ENCODE results near the gene SOX18.

The SOX18 gene

GRCh38 chr20:64080813-64081623, 31.6 kb upstream of the SOX18 start:
- Histone ChIP-seq H3K27me3 (ENCODE audit: insufficient read depth, insufficient read length) (peaks cover 56% of the 10 kb centered on the region), H3K4me3 (ENCODE audit: insufficient read length, low read depth) (peak overlapping the region; percentile 70), H3K9ac (ENCODE audit: insufficient read length, low read depth) (peak overlapping the region; percentile 21), H3K4me1 (ENCODE audit: insufficient read depth, insufficient read length) (peaks cover 33% of the 10 kb centered on the region), H3K9me3 (ENCODE audit: insufficient read depth, low read length) (no peaks in the 10 kb centered on the region), H3K36me3 (ENCODE audit: insufficient read depth, insufficient read length, low read length) (peaks cover 11% of the 10 kb centered on the region)
- TF ChIP-seq SUZ12 (IDR thresholded peaks at IDR 0.05; ENCODE audit: extremely low read depth, insufficient read depth, insufficient read length) (no peak), ZNF274 (IDR thresholded peaks at IDR 0.05; ENCODE audit: low read depth, low read length) (no peak), YY1 (IDR thresholded peaks at IDR 0.05; ENCODE audit: insufficient read depth, insufficient read length) (no peak)
- no peak for DNase-seq (ENCODE audit: low read depth, low spot score)

GRCh38 chr20:64080013-64080812, 30.8 kb upstream of the SOX18 start, which contains the start of gene OPRL1:
Gene OPRL1 (plus strand): TSS chr20:64080082. CDS start chr20:64092721, 12,639 bp downstream.
- Histone ChIP-seq H3K27me3 (ENCODE audit: insufficient read depth, insufficient read length) (peaks cover 48% of the 10 kb centered on the region), H3K36me3 (ENCODE audit: insufficient read depth, insufficient read length, low read length) (peaks cover 13% of the 10 kb centered on the region), H3K4me1 (ENCODE audit: insufficient read depth, insufficient read length) (peaks cover 33% of the 10 kb centered on the region), H3K9ac (ENCODE audit: insufficient read length, low read depth) (peak within 1 kb of the TSS; percentile 92), H3K9me3 (ENCODE audit: insufficient read depth, low read length) (no peaks in the 10 kb centered on the region), H3K4me3 (ENCODE audit: insufficient read length, low read depth) (peak within 1 kb of the TSS; percentile 70)
- TF ChIP-seq YY1 (IDR thresholded peaks at IDR 0.05; ENCODE audit: insufficient read depth, insufficient read length) (no peak), ZNF274 (IDR thresholded peaks at IDR 0.05; ENCODE audit: low read depth, low read length) (no peak), SUZ12 (IDR thresholded peaks at IDR 0.05; ENCODE audit: extremely low read depth, insufficient read depth, insufficient read length) (no peak)
- DNase-seq (ENCODE audit: low read depth, low spot score) = no peak

GRCh38 chr20:64079273-64080012, 30.0 kb upstream of the SOX18 start, which contains the start of gene RGS19:
Gene RGS19 (minus strand): TSS chr20:64079518. CDS start chr20:64076886, 2,632 bp downstream.
- Histone ChIP-seq H3K4me1 (ENCODE audit: insufficient read depth, insufficient read length) (peaks cover 28% of the 10 kb centered on the region), H3K9me3 (ENCODE audit: insufficient read depth, low read length) (no peaks in the 10 kb centered on the region), H3K9ac (ENCODE audit: insufficient read length, low read depth) (peak within 1 kb of the TSS; percentile 92), H3K27me3 (ENCODE audit: insufficient read depth, insufficient read length) (peaks cover 41% of the 10 kb centered on the region), H3K4me3 (ENCODE audit: insufficient read length, low read depth) (peak within 1 kb of the TSS; percentile 70), H3K36me3 (ENCODE audit: insufficient read depth, insufficient read length, low read length) (peaks cover 21% of the 10 kb centered on the region)
- DNase-seq (ENCODE audit: low read depth, low spot score) = peak; percentile 63
- TF ChIP-seq SUZ12 (IDR thresholded peaks at IDR 0.05; ENCODE audit: extremely low read depth, insufficient read depth, insufficient read length) = no peak
- TF ChIP-seq ZNF274 (IDR thresholded peaks at IDR 0.05; ENCODE audit: low read depth, low read length) = no peak
- no peak for TF ChIP-seq YY1 (IDR thresholded peaks at IDR 0.05; ENCODE audit: insufficient read depth, insufficient read length)

- TF ChIP-seq YY1 (IDR thresholded peaks at IDR 0.05; ENCODE audit: insufficient read depth, insufficient read length) = no peak
- no peak for TF ChIP-seq SUZ12 (IDR thresholded peaks at IDR 0.05; ENCODE audit: extremely low read depth, insufficient read depth, insufficient read length)
- TF ChIP-seq ZNF274 (IDR thresholded peaks at IDR 0.05; ENCODE audit: low read depth, low read length) = no peak
Observed at GRCh38 chr20:64078934-64079272, 29.5 kb upstream of the SOX18 start.

DNA sequence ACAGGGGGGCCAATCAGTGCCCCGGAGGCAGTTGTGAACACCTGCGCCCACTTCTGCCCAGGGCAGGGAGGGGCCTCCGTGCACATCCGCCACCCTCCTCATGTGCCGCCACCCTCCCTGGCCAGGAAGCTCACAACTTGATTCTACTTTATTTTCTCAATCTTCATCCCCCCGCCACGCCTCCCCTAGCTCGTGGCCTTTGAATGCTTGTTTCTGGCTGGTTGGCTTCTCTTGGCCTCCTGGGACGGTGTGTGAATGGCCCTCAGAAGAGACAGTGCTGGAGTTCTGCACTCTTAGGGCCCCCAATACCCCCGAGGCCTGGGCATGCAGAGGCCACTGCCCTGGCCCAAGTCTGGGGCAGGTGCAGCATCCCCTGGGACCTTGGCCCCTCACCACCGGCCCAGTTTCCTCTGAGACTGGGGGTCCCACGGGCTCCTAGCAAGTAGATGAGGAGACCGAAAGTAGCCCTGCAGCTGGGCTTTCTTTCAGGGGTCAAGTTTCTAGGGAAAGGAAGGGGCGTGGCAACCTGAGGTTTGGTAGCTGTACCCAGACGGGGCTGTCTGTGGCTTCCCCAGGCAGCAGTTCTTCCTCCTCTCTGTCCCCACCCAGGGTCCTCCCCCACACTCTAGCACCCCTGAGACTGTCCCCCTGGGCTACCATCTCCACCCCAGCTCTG, 28.6 kb upstream of the SOX18 start:
- peaks cover 35% of the 10 kb centered on the region for H3K36me3 ChIP-seq (ENCODE audit: insufficient read depth, insufficient read length, low read length)
- peak overlapping the region; percentile 63 for H3K9ac ChIP-seq (ENCODE audit: insufficient read length, low read depth)
- peaks cover 27% of the 10 kb centered on the region for H3K27me3 ChIP-seq (ENCODE audit: insufficient read depth, insufficient read length)
- TF ChIP-seq ZNF274 (IDR thresholded peaks at IDR 0.05; ENCODE audit: low read depth, low read length) (no peak), SUZ12 (IDR thresholded peaks at IDR 0.05; ENCODE audit: extremely low read depth, insufficient read depth, insufficient read length) (no peak), YY1 (IDR thresholded peaks at IDR 0.05; ENCODE audit: insufficient read depth, insufficient read length) (no peak)
- H3K4me3 ChIP-seq (ENCODE audit: insufficient read length, low read depth) = no peak overlapping the region
- H3K9me3 ChIP-seq (ENCODE audit: insufficient read depth, low read length) = no peaks in the 10 kb centered on the region
- DNase-seq (ENCODE audit: low read depth, low spot score) = no peak
- peaks cover 22% of the 10 kb centered on the region for H3K4me1 ChIP-seq (ENCODE audit: insufficient read depth, insufficient read length)

More at GRCh38 chr20:64078934-64079272, 29.5 kb upstream of the SOX18 start:
- H3K36me3 ChIP-seq (ENCODE audit: insufficient read depth, insufficient read length, low read length) = peaks cover 26% of the 10 kb centered on the region
- no peak for DNase-seq (ENCODE audit: low read depth, low spot score)
- H3K4me3 ChIP-seq (ENCODE audit: insufficient read length, low read depth) = peak overlapping the region; percentile 59
- H3K4me1 ChIP-seq (ENCODE audit: insufficient read depth, insufficient read length) = peaks cover 24% of the 10 kb centered on the region
- peaks cover 35% of the 10 kb centered on the region for H3K27me3 ChIP-seq (ENCODE audit: insufficient read depth, insufficient read length)
- H3K9me3 ChIP-seq (ENCODE audit: insufficient read depth, low read length) = no peaks in the 10 kb centered on the region
- peak overlapping the region; percentile 80 for H3K9ac ChIP-seq (ENCODE audit: insufficient read length, low read depth)

DNA sequence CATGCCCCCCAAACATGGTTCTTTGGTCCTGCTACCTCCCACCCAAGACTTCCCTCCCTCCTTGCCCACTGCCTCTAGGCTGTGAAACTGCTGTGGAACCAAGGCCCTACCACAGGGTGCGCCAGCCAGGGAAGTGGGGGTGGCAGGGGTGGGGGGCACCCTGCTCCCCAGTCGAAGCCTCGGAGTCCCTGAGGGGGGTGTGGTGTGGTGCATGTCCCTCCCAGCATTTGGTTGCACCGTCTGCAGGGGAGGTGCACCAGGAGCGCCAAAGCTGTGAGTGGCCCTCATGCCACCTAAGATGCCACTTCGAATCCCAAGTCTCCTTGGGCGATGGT, 28.1 kb upstream of the SOX18 start:
- Histone ChIP-seq H3K4me1 (ENCODE audit: insufficient read depth, insufficient read length) (peaks cover 19% of the 10 kb centered on the region), H3K9ac (ENCODE audit: insufficient read length, low read depth) (no peak overlapping the region), H3K36me3 (ENCODE audit: insufficient read depth, insufficient read length, low read length) (peaks cover 40% of the 10 kb centered on the region), H3K27me3 (ENCODE audit: insufficient read depth, insufficient read length) (peaks cover 24% of the 10 kb centered on the region), H3K9me3 (ENCODE audit: insufficient read depth, low read length) (no peaks in the 10 kb centered on the region), H3K4me3 (ENCODE audit: insufficient read length, low read depth) (no peak overlapping the region)
- no peak for DNase-seq (ENCODE audit: low read depth, low spot score)
- TF ChIP-seq YY1 (IDR thresholded peaks at IDR 0.05; ENCODE audit: insufficient read depth, insufficient read length) = no peak
- no peak for TF ChIP-seq SUZ12 (IDR thresholded peaks at IDR 0.05; ENCODE audit: extremely low read depth, insufficient read depth, insufficient read length)
- no peak for TF ChIP-seq ZNF274 (IDR thresholded peaks at IDR 0.05; ENCODE audit: low read depth, low read length)

All from NT2/D1 (cell line).